ENCODE results near the gene CTAGE1. TPM values are rescaled to one million over a fixed set of nuclear protein-coding genes. Genes with fewer than 3 reads are reported as not detected.

Gene CTAGE1
- total and polyA plus RNA-seq, 7 donors = not detected

- Histone ChIP-seq H3K27me3 (no peaks in the 10 kb centered on the region), H3K36me3 (no peaks in the 10 kb centered on the region), H3K27ac (no peak overlapping the region), H3K9me3 (no peaks in the 10 kb centered on the region), H3K4me1 (peaks cover 0 to 8% (median 3%) of the 10 kb centered on the region in 4 donors), H3K4me3 (no peak overlapping the region)
- no peak for DNase-seq
- TF ChIP-seq EP300 (IDR thresholded peaks at IDR 0.05) (no peak), POLR2A (IDR thresholded peaks at IDR 0.05) (no peak), CTCF (IDR thresholded peaks at IDR 0.05) (no peak), POLR2AphosphoS5 (IDR thresholded peaks at IDR 0.05) (peak in 1 of 4 donors; percentile 16)
- 58 to 75% methylated on average over 9 of the region's 9 CpGs for WGBS, 2 donors
- intact Hi-C loops (cut with DNase I) = no loop called here
These were observed 5.3 kb upstream of the CTAGE1 start for GRCh38 chr18:22422909-22423548.

- no peaks in the 10 kb centered on the region for H3K27me3 ChIP-seq
- TF ChIP-seq CTCF (IDR thresholded peaks at IDR 0.05) (no peak), POLR2A (IDR thresholded peaks at IDR 0.05) (no peak), POLR2AphosphoS5 (IDR thresholded peaks at IDR 0.05) (no peak), EP300 (IDR thresholded peaks at IDR 0.05) (no peak)
- no peak overlapping the region for H3K27ac ChIP-seq
- DNase-seq = no peak
- intact Hi-C loops (cut with DNase I) = no loop called here
- H3K36me3 ChIP-seq = no peaks in the 10 kb centered on the region
- H3K9me3 ChIP-seq = no peaks in the 10 kb centered on the region
- no peak overlapping the region for H3K4me3 ChIP-seq
- H3K4me1 ChIP-seq = peaks cover 0 to 8% (median 3%) of the 10 kb centered on the region in 4 donors
- WGBS, 2 donors = 77 to 92% methylated on average over 2 of the region's 2 CpGs
These were observed 2.9 kb upstream of the CTAGE1 start for GRCh38 chr18:22420652-22421051.

GRCh38 chr18:22412176-22412911 lies 5.4 kb downstream of the CTAGE1 start:
- intact Hi-C loops (cut with DNase I) = no loop called here
- H3K9me3 ChIP-seq = no peaks in the 10 kb centered on the region
- no peak overlapping the region for H3K4me3 ChIP-seq
- TF ChIP-seq CTCF (IDR thresholded peaks at IDR 0.05) = no peak
- no peak for TF ChIP-seq EP300 (IDR thresholded peaks at IDR 0.05)
- no peak for TF ChIP-seq POLR2A (IDR thresholded peaks at IDR 0.05)
- no peak for TF ChIP-seq POLR2AphosphoS5 (IDR thresholded peaks at IDR 0.05)
- H3K27ac ChIP-seq = no peak overlapping the region
- no peaks in the 10 kb centered on the region for H3K27me3 ChIP-seq
- no peaks in the 10 kb centered on the region for H3K4me1 ChIP-seq
- 80 to 82% methylated on average over 4 of the region's 4 CpGs for WGBS, 2 donors
- H3K36me3 ChIP-seq = no peaks in the 10 kb centered on the region
- DNase-seq = no peak

GRCh38 chr18:22411446-22411845 lies 6.3 kb downstream of the CTAGE1 start:
- DNase-seq = no peak
- H3K9me3 ChIP-seq = no peaks in the 10 kb centered on the region
- intact Hi-C loops (cut with DNase I) = no loop called here
- no peaks in the 10 kb centered on the region for H3K27me3 ChIP-seq
- TF ChIP-seq POLR2AphosphoS5 (IDR thresholded peaks at IDR 0.05) (no peak), CTCF (IDR thresholded peaks at IDR 0.05) (no peak), EP300 (IDR thresholded peaks at IDR 0.05) (no peak), POLR2A (IDR thresholded peaks at IDR 0.05) (no peak)
- no peak overlapping the region for H3K4me3 ChIP-seq
- H3K4me1 ChIP-seq = no peaks in the 10 kb centered on the region
- no peak overlapping the region for H3K27ac ChIP-seq
- 79 to 86% methylated on average over 5 of the region's 5 CpGs for WGBS, 2 donors
- H3K36me3 ChIP-seq = no peaks in the 10 kb centered on the region

Measured in sigmoid colon (tissue), 7 donors.